Activated CD4-positive, alpha-beta memory T cell treated with anti-CD3 and anti-CD28 coated beads for 36 hours (primary cell): ENCODE results near the gene AFMID. TPM values are rescaled to one million over a fixed set of nuclear protein-coding genes. Genes with fewer than 3 reads are reported as not detected.

ENCODE experiments used
- CTCF ChIA-PET: fragments of 350-600 bp; sonication (Branson Sonifier 250); formaldehyde crosslinking; loops from one replicate; lab custom pipeline; 2021; ENCODE audit warnings: antibody characterized with exemption, inconsistent platforms; lab: Charles Lee
- POLR2A ChIA-PET: fragments of 350-600 bp; sonication (Branson Sonifier 250); formaldehyde crosslinking; loops from one replicate; lab custom pipeline; 2021; ENCODE audit warnings: antibody characterized with exemption; lab: Charles Lee
- DNase-seq: peaks from one replicate; pipeline ENCODE4 v3.0.0-alpha.2; 2020
- H3K27ac Mint-ChIP-seq: one replicate; pipeline ENCODE4 v1.8.0; 2021; ENCODE audit warnings: mixed read lengths
- H3K27me3 Mint-ChIP-seq: one replicate; pipeline ENCODE4 v1.8.0; 2021; ENCODE audit warnings: mixed read lengths
- H3K36me3 Mint-ChIP-seq: one replicate; pipeline ENCODE4 v1.8.0; 2021; ENCODE audit warnings: mixed read lengths
- H3K4me1 Mint-ChIP-seq: one replicate; pipeline ENCODE4 v1.8.0; 2021; ENCODE audit warnings: low read depth, mixed read lengths
- H3K4me3 Mint-ChIP-seq: one replicate; pipeline ENCODE4 v1.8.0; 2021; ENCODE audit warnings: mild to moderate bottlenecking, mixed read lengths
- H3K9me3 Mint-ChIP-seq: one replicate; pipeline ENCODE4 v1.8.0; 2021; ENCODE audit warnings: mixed read lengths
- intact Hi-C: fragments of 100-400 bp; cut with micrococcal nuclease; formaldehyde crosslinking; loops from one replicate; pipeline ENCODE4 v1.15.1; 2023
- total RNA-seq, 2 experiments: library from RNA; stranded (reverse); gene quantifications; one replicate each; pipeline ENCODE4 v1.2.3, GENCODE V29; 2021

AFMID gene
- total RNA-seq, 2 experiments from 2014 or later = 16.8 to 19.0 TPM

- intact Hi-C loops = no loop called here
- POLR2A ChIA-PET = no interaction called here
- no peak for DNase-seq
- Mint-ChIP-seq H3K36me3 (peaks cover 8% of the 10 kb centered on the region), H3K9me3 (no peaks in the 10 kb centered on the region), H3K4me3 (no peak overlapping the region), H3K4me1 (peaks cover 10% of the 10 kb centered on the region), H3K27me3 (no peaks in the 10 kb centered on the region), H3K27ac (no peak overlapping the region)
- CTCF ChIA-PET = no interaction called here
These were observed 23.9 kb downstream of the AFMID start for GRCh38 chr17:78211032-78211431.

- POLR2A ChIA-PET = interaction anchor here (0.8 to 1.6 kb wide), 3 partner anchors 11 to 142 kb away, joined by 3 to 4 read pairs (median 3); no protein-coding TSS in a partner anchor
- no peaks in the 10 kb centered on the region for H3K9me3 Mint-ChIP-seq
- peak within 1 kb of the TSS; percentile 96 for H3K4me3 Mint-ChIP-seq
- intact Hi-C loops = loop anchor here (1.0 kb wide), 1 partner anchor 27 kb away; the partner anchor contains the start of genes AFMID and TK1
- no peaks in the 10 kb centered on the region for H3K27me3 Mint-ChIP-seq
- CTCF ChIA-PET = no interaction called here
- peaks cover 18% of the 10 kb centered on the region for H3K36me3 Mint-ChIP-seq
- peak within 1 kb of the TSS; percentile 78 for H3K27ac Mint-ChIP-seq
- peak; percentile 94 for DNase-seq
- peaks cover 12% of the 10 kb centered on the region for H3K4me1 Mint-ChIP-seq
These were observed 27.0 kb downstream of the AFMID start, which contains the start of gene BIRC5 for GRCh38 chr17:78214016-78214705. BIRC5 (plus strand) TSS chr17:78214253; CDS start chr17:78214317, 64 bp downstream.

- peaks cover 23% of the 10 kb centered on the region for H3K36me3 Mint-ChIP-seq
- no peak for DNase-seq
- peaks cover 12% of the 10 kb centered on the region for H3K4me1 Mint-ChIP-seq
- H3K27ac Mint-ChIP-seq = peak overlapping the region; percentile 78
- no peaks in the 10 kb centered on the region for H3K27me3 Mint-ChIP-seq
- peak overlapping the region; percentile 96 for H3K4me3 Mint-ChIP-seq
- POLR2A ChIA-PET = interaction anchor here (1.6 kb wide), 1 partner anchor 10 kb away, joined by 3 read pairs; no protein-coding TSS in a partner anchor
- H3K9me3 Mint-ChIP-seq = no peaks in the 10 kb centered on the region
- CTCF ChIA-PET = no interaction called here
- intact Hi-C loops = loop anchor here (1.0 kb wide), 1 partner anchor 27 kb away; the partner anchor contains the start of genes AFMID and TK1
These were observed 27.5 kb downstream of the AFMID start for GRCh38 chr17:78214706-78215061.

GRCh38 chr17:78219396-78220150 lies 32.4 kb downstream of the AFMID start:
- POLR2A ChIA-PET = no interaction called here
- intact Hi-C loops = no loop called here
- H3K4me1 Mint-ChIP-seq = peaks cover 7% of the 10 kb centered on the region

GRCh38 chr17:78223061-78223460 lies 35.9 kb downstream of the AFMID start:
- Mint-ChIP-seq H3K4me3 (no peak overlapping the region), H3K36me3 (peaks cover 32% of the 10 kb centered on the region), H3K4me1 (peaks cover 4% of the 10 kb centered on the region), H3K27ac (no peak overlapping the region), H3K27me3 (peaks cover 2% of the 10 kb centered on the region), H3K9me3 (no peaks in the 10 kb centered on the region)
- CTCF ChIA-PET = no interaction called here
- intact Hi-C loops = no loop called here
- POLR2A ChIA-PET = interaction anchor here (0.6 to 0.9 kb wide), 2 partner anchors 12 to 379 kb away, joined by 3 read pairs; no protein-coding TSS in a partner anchor
- no peak for DNase-seq

More at GRCh38 chr17:78219396-78220150, 32.4 kb downstream of the AFMID start:
- CTCF ChIA-PET = no interaction called here
- Mint-ChIP-seq H3K4me3 (no peak overlapping the region), H3K27ac (no peak overlapping the region), H3K36me3 (peaks cover 44% of the 10 kb centered on the region), H3K27me3 (no peaks in the 10 kb centered on the region), H3K9me3 (no peaks in the 10 kb centered on the region)
- no peak for DNase-seq

GRCh38 chr17:78223765-78224164 lies 36.6 kb downstream of the AFMID start:
- no peak overlapping the region for H3K27ac Mint-ChIP-seq
- H3K4me3 Mint-ChIP-seq = no peak overlapping the region
- peaks cover 3% of the 10 kb centered on the region for H3K27me3 Mint-ChIP-seq
- no peaks in the 10 kb centered on the region for H3K9me3 Mint-ChIP-seq
- ChIA-PET POLR2A (interaction anchor here (0.6 kb wide), 1 partner anchor 380 kb away, joined by 3 read pairs; no protein-coding TSS in a partner anchor), CTCF (no interaction called here)
- peaks cover 4% of the 10 kb centered on the region for H3K4me1 Mint-ChIP-seq
- intact Hi-C loops = no loop called here
- H3K36me3 Mint-ChIP-seq = peaks cover 30% of the 10 kb centered on the region
- no peak for DNase-seq

- no peaks in the 10 kb centered on the region for H3K9me3 Mint-ChIP-seq
- no peak overlapping the region for H3K27ac Mint-ChIP-seq
- CTCF ChIA-PET = interaction anchor here (0.6 to 3.9 kb wide), 2 partner anchors 26 to 183 kb away, joined by 3 to 25 read pairs; no protein-coding TSS in a partner anchor
- POLR2A ChIA-PET = interaction anchor here (1.0 kb wide), 1 partner anchor 10 kb away, joined by 3 read pairs; the partner anchor contains the start of gene BIRC5
- DNase-seq = no peak
- H3K27me3 Mint-ChIP-seq = peaks cover 3% of the 10 kb centered on the region
- intact Hi-C loops = no loop called here
- H3K4me3 Mint-ChIP-seq = no peak overlapping the region
- peaks cover 28% of the 10 kb centered on the region for H3K36me3 Mint-ChIP-seq
- peaks cover 4% of the 10 kb centered on the region for H3K4me1 Mint-ChIP-seq
These were observed 37.3 kb downstream of the AFMID start for GRCh38 chr17:78224231-78225087.

- intact Hi-C loops = no loop called here
- POLR2A ChIA-PET = interaction anchor here (1.0 kb wide), 1 partner anchor 10 kb away, joined by 3 read pairs; the partner anchor contains the start of gene BIRC5
- no peak for DNase-seq
- no peak overlapping the region for H3K27ac Mint-ChIP-seq
- no peaks in the 10 kb centered on the region for H3K9me3 Mint-ChIP-seq
- H3K4me3 Mint-ChIP-seq = no peak overlapping the region
- peaks cover 3% of the 10 kb centered on the region for H3K27me3 Mint-ChIP-seq
- peaks cover 4% of the 10 kb centered on the region for H3K4me1 Mint-ChIP-seq
- CTCF ChIA-PET = interaction anchor here (0.6 to 3.9 kb wide), 2 partner anchors 25 to 184 kb away, joined by 3 to 25 read pairs; no protein-coding TSS in a partner anchor
- H3K36me3 Mint-ChIP-seq = peaks cover 23% of the 10 kb centered on the region
These were observed 38.1 kb downstream of the AFMID start for GRCh38 chr17:78225088-78225865.

GRCh38 chr17:78226055-78226758 lies 39.0 kb downstream of the AFMID start:
- no peak overlapping the region for H3K27ac Mint-ChIP-seq
- H3K27me3 Mint-ChIP-seq = peaks cover 11% of the 10 kb centered on the region
- no peak overlapping the region for H3K4me3 Mint-ChIP-seq
- intact Hi-C loops = no loop called here
- H3K36me3 Mint-ChIP-seq = peaks cover 18% of the 10 kb centered on the region
- ChIA-PET CTCF (interaction anchor here (3.9 kb wide), 1 partner anchor 24 kb away, joined by 25 read pairs; no protein-coding TSS in a partner anchor), POLR2A (interaction anchor here (0.9 to 1.0 kb wide), 3 partner anchors 8 to 43 kb away, joined by 3 to 5 read pairs (median 4); no protein-coding TSS in a partner anchor)
- no peaks in the 10 kb centered on the region for H3K9me3 Mint-ChIP-seq
- peaks cover 4% of the 10 kb centered on the region for H3K4me1 Mint-ChIP-seq
- DNase-seq = no peak

GRCh38 chr17:78226759-78227454 lies 39.7 kb downstream of the AFMID start:
- ChIA-PET CTCF (interaction anchor here (0.7 to 3.9 kb wide), 2 partner anchors 24 to 142 kb away, joined by 3 to 25 read pairs; no protein-coding TSS in a partner anchor), POLR2A (interaction anchor here (0.9 to 1.0 kb wide), 3 partner anchors 9 to 44 kb away, joined by 3 to 5 read pairs (median 4); no protein-coding TSS in a partner anchor)
- Mint-ChIP-seq H3K9me3 (no peaks in the 10 kb centered on the region), H3K27ac (no peak overlapping the region), H3K4me3 (no peak overlapping the region), H3K27me3 (peaks cover 14% of the 10 kb centered on the region), H3K36me3 (peaks cover 18% of the 10 kb centered on the region), H3K4me1 (peaks cover 4% of the 10 kb centered on the region)
- DNase-seq = peak; percentile 28
- intact Hi-C loops = no loop called here
